ENCODE data around the gene ZNF862. TPM values are rescaled to one million over a fixed set of nuclear protein-coding genes. Genes with fewer than 3 reads are reported as not detected.

Gene ZNF862
- total and polyA plus RNA-seq, 2 donors (not counting 3 experiments of a cell fraction or from before 2014, with no cell fraction given) = 10.8 to 14.7 TPM

- H3K4me3 ChIP-seq (replicated peaks in 1 of 3; ENCODE audit: insufficient read depth in 1 of 3, low read depth in 1 of 3, low read length in 3 of 3) = no peak overlapping the region
- no peak overlapping the region for H3K27ac ChIP-seq (ENCODE audit: insufficient read depth, low read depth, low read length)
- H2AFZ ChIP-seq (ENCODE audit: low read depth, low read length) = no peak overlapping the region
- no TSS peak for BruUV-seq (replicated peaks)
- H3K4me2 ChIP-seq (ENCODE audit: insufficient read depth, low read length) = no peak overlapping the region
- H3K27me3 ChIP-seq (ENCODE audit: control insufficient read depth in 2 of 2, insufficient read depth in 2 of 2, low read length in 2 of 2) = no peaks in the 10 kb centered on the region
- no peaks in the 10 kb centered on the region for H3K9me3 ChIP-seq (replicated peaks; ENCODE audit: control insufficient read depth, insufficient read depth, low read length)
- no peak for FAIRE-seq
- ChIA-PET POLR2A (no interaction called here), CTCF (no interaction called here)
- no peak overlapping the region for H3K9ac ChIP-seq (replicated peaks; ENCODE audit: extremely low read depth, insufficient read depth, low read length)
- no peak for TF ChIP-seq JUN (IDR thresholded peaks at IDR 0.05; ENCODE audit: borderline replicate concordance, insufficient read depth, insufficient read length, low read depth)
- TF ChIP-seq POLR2AphosphoS5 (IDR thresholded peaks at IDR 0.05; ENCODE audit: insufficient read depth, low read depth, low read length) = no peak
- TF ChIP-seq FOS (IDR thresholded peaks at IDR 0.05; ENCODE audit: borderline replicate concordance, insufficient read depth, low read length) = no peak
- TF ChIP-seq POLR2A (IDR thresholded peaks at IDR 0.05; ENCODE audit: low read depth, low read length) = no peak
- no peak for TF ChIP-seq CTCF (IDR thresholded peaks at IDR 0.05; ENCODE audit: extremely low read depth in 1 of 2, insufficient read depth in 1 of 2, low read depth in 1 of 2, low read length in 2 of 2)
- TF ChIP-seq EZH2 (IDR thresholded peaks at IDR 0.05; ENCODE audit: borderline replicate concordance, low read depth, low read length, severe bottlenecking) = no peak
- H3K36me3 ChIP-seq (ENCODE audit: control insufficient read depth in 2 of 2, extremely low read depth in 1 of 2, insufficient read depth in 2 of 2, low read length in 2 of 2) = no peaks in the 10 kb centered on the region
- dilution Hi-C loops (cut with MboI; ENCODE audit: extremely low pct_ligation_motif_present, low sequenced_read_pairs) = no loop called here
- no peaks in the 10 kb centered on the region for H4K20me1 ChIP-seq (replicated peaks; ENCODE audit: control insufficient read depth, extremely low read depth, insufficient read depth, low read length)
- H3K9me1 ChIP-seq (replicated peaks; ENCODE audit: control insufficient read depth, extremely low read depth, insufficient read depth, low read length) = no peaks in the 10 kb centered on the region
- no peaks in the 10 kb centered on the region for H3K79me2 ChIP-seq (ENCODE audit: control insufficient read depth, insufficient read depth, low read length)
- no peaks in the 10 kb centered on the region for H3K4me1 ChIP-seq (ENCODE audit: control insufficient read depth, extremely low read depth, insufficient read depth, low read length)
- DNase-seq (ENCODE audit: low read depth, low spot score) = no peak
- intact Hi-C loops (cut with micrococcal nuclease) = no loop called here
These were observed 34.6 kb upstream of the ZNF862 start for GRCh38 chr7:149803551-149804074.

- H4K20me1 ChIP-seq (replicated peaks; ENCODE audit: control insufficient read depth, extremely low read depth, insufficient read depth, low read length) = no peaks in the 10 kb centered on the region
- no peak overlapping the region for H3K4me2 ChIP-seq (ENCODE audit: insufficient read depth, low read length)
- BruUV-seq (replicated peaks) = no TSS peak
- intact Hi-C loops (cut with micrococcal nuclease) = no loop called here
- dilution Hi-C loops (cut with MboI; ENCODE audit: extremely low pct_ligation_motif_present, low sequenced_read_pairs) = no loop called here
- ChIA-PET CTCF (no interaction called here), POLR2A (no interaction called here)
- no peaks in the 10 kb centered on the region for H3K79me2 ChIP-seq (ENCODE audit: control insufficient read depth, insufficient read depth, low read length)
- H3K4me1 ChIP-seq (ENCODE audit: control insufficient read depth, extremely low read depth, insufficient read depth, low read length) = no peaks in the 10 kb centered on the region
- no peak for TF ChIP-seq GATA2 (IDR thresholded peaks at IDR 0.05; ENCODE audit: insufficient read depth, insufficient read length, low read depth, low read length)
- TF ChIP-seq JUN (IDR thresholded peaks at IDR 0.05; ENCODE audit: borderline replicate concordance, insufficient read depth, insufficient read length, low read depth) = no peak
- no peak for TF ChIP-seq EZH2 (IDR thresholded peaks at IDR 0.05; ENCODE audit: borderline replicate concordance, low read depth, low read length, severe bottlenecking)
- no peak for TF ChIP-seq CTCF (IDR thresholded peaks at IDR 0.05; ENCODE audit: extremely low read depth in 1 of 2, insufficient read depth in 1 of 2, low read depth in 1 of 2, low read length in 2 of 2)
- TF ChIP-seq MAX (IDR thresholded peaks at IDR 0.05; ENCODE audit: insufficient read depth, insufficient read length) = no peak
- TF ChIP-seq POLR2AphosphoS5 (IDR thresholded peaks at IDR 0.05; ENCODE audit: insufficient read depth, low read depth, low read length) = no peak
- TF ChIP-seq POLR2A (IDR thresholded peaks at IDR 0.05; ENCODE audit: low read depth, low read length) = no peak
- no peak for TF ChIP-seq MYC (IDR thresholded peaks at IDR 0.05; ENCODE audit: low read depth, low read length)
- no peak for TF ChIP-seq FOS (IDR thresholded peaks at IDR 0.05; ENCODE audit: borderline replicate concordance, insufficient read depth, low read length)
- H3K4me3 ChIP-seq (replicated peaks in 1 of 3; ENCODE audit: insufficient read depth in 1 of 3, low read depth in 1 of 3, low read length in 3 of 3) = no peak overlapping the region
- H3K9me3 ChIP-seq (replicated peaks; ENCODE audit: control insufficient read depth, insufficient read depth, low read length) = no peaks in the 10 kb centered on the region
- DNase-seq (ENCODE audit: low read depth, low spot score) (no peak), FAIRE-seq (no peak)
- no peaks in the 10 kb centered on the region for H3K36me3 ChIP-seq (ENCODE audit: control insufficient read depth in 2 of 2, extremely low read depth in 1 of 2, insufficient read depth in 2 of 2, low read length in 2 of 2)
- no peak overlapping the region for H3K27ac ChIP-seq (ENCODE audit: insufficient read depth, low read depth, low read length)
- no peak overlapping the region for H2AFZ ChIP-seq (ENCODE audit: low read depth, low read length)
- no peak overlapping the region for H3K9ac ChIP-seq (replicated peaks; ENCODE audit: extremely low read depth, insufficient read depth, low read length)
- H3K9me1 ChIP-seq (replicated peaks; ENCODE audit: control insufficient read depth, extremely low read depth, insufficient read depth, low read length) = no peaks in the 10 kb centered on the region
- H3K27me3 ChIP-seq (ENCODE audit: control insufficient read depth in 2 of 2, insufficient read depth in 2 of 2, low read length in 2 of 2) = no peaks in the 10 kb centered on the region
These were observed 34.1 kb upstream of the ZNF862 start for GRCh38 chr7:149804106-149804505.

Data from endothelial cell of umbilical vein (primary cell).